Ramos (cell line): ENCODE data around the gene RALGPS1.

ENCODE experiments used
- in situ Hi-C: fragments of 300-500 bp; cut with MboI; formaldehyde crosslinking; loops from one replicate; pipeline ENCODE4 v1.14.3; 2022; ENCODE audit warnings: low sequenced_read_pairs; ENCODE audit not compliant: unreplicated experiment

RALGPS1 gene

GRCh38 chr9:127130661-127131538, 216.3 kb downstream of the RALGPS1 start:
- in situ Hi-C loops: no loop called here

- in situ Hi-C loops: no loop called here
Observed at GRCh38 chr9:127131871-127132270, 217.3 kb downstream of the RALGPS1 start.

GRCh38 chr9:127132375-127132774, 217.8 kb downstream of the RALGPS1 start:
- in situ Hi-C loops: no loop called here

GRCh38 chr9:127132921-127133647, 218.5 kb downstream of the RALGPS1 start:
- in situ Hi-C loops: no loop called here

GRCh38 chr9:127133739-127134167, 219.2 kb downstream of the RALGPS1 start:
- in situ Hi-C loops: no loop called here

GRCh38 chr9:127135056-127135745, 220.6 kb downstream of the RALGPS1 start:
- in situ Hi-C loops: no loop called here

GRCh38 chr9:127136081-127136879, 221.7 kb downstream of the RALGPS1 start:
- in situ Hi-C loops: no loop called here

GRCh38 chr9:127136880-127137639, 222.5 kb downstream of the RALGPS1 start:
- in situ Hi-C loops: no loop called here

- in situ Hi-C loops: no loop called here
Observed at GRCh38 chr9:127137640-127138360, 223.2 kb downstream of the RALGPS1 start.

GRCh38 chr9:127138444-127138843, 223.9 kb downstream of the RALGPS1 start:
- in situ Hi-C loops: no loop called here

- in situ Hi-C loops: no loop called here
Observed at GRCh38 chr9:127139071-127139731, 224.6 kb downstream of the RALGPS1 start.

GRCh38 chr9:127139775-127140174, 225.2 kb downstream of the RALGPS1 start:
- in situ Hi-C loops: no loop called here

- in situ Hi-C loops: no loop called here
Observed at GRCh38 chr9:127140181-127140580, 225.6 kb downstream of the RALGPS1 start.

GRCh38 chr9:127140842-127141675, 226.5 kb downstream of the RALGPS1 start:
- in situ Hi-C loops: no loop called here

GRCh38 chr9:127142291-127142690, 227.7 kb downstream of the RALGPS1 start:
- in situ Hi-C loops: no loop called here

- in situ Hi-C loops: no loop called here
Observed at GRCh38 chr9:127142931-127143464, 228.4 kb downstream of the RALGPS1 start.

GRCh38 chr9:127143920-127144465, 229.4 kb downstream of the RALGPS1 start:
- in situ Hi-C loops: no loop called here
